GM21825 (cell line): ENCODE data around the gene PRAMEF7.
"Not testable (repeated sequence)": the region's sequence is repeated elsewhere in the genome, so short reads cannot be mapped to it uniquely, and the experiment has no call there.

Experiments
- ATAC-seq: cut with Tn5 transposase; IDR thresholded peaks from one replicate; pipeline ENCODE4 v1.9.1; 2021; ENCODE audit warnings: mild to moderate bottlenecking, moderate library complexity; ENCODE audit not compliant: unreplicated experiment

PRAMEF7 gene

GRCh38 chr1:12916310-12916709 is at the start of gene PRAMEF7:
TSS of gene PRAMEF7 (plus strand) at chr1:12916610. CDS start at chr1:12917693, 1,083 bp downstream.
- ATAC-seq = not testable (repeated sequence)

- not testable (repeated sequence) for ATAC-seq
Observed at GRCh38 chr1:12878453-12878852, 38.0 kb upstream of the PRAMEF7 start.

GRCh38 chr1:12886101-12886500 is 30.3 kb upstream of the PRAMEF7 start, which contains the start of gene PRAMEF4:
TSS of gene PRAMEF4 (minus strand) at chr1:12886201. CDS start at chr1:12883394, 2,807 bp downstream.
- ATAC-seq = not testable (repeated sequence)

- ATAC-seq = not testable (repeated sequence)
Observed at GRCh38 chr1:12898170-12898569, 18.2 kb upstream of the PRAMEF7 start, which contains the start of gene PRAMEF10. TSS of gene PRAMEF10 (minus strand) at chr1:12898270. CDS start at chr1:12895847, 2,423 bp downstream.

GRCh38 chr1:12899186-12899585 is 17.2 kb upstream of the PRAMEF7 start:
- not testable (repeated sequence) for ATAC-seq

GRCh38 chr1:12903793-12904572 is 12.4 kb upstream of the PRAMEF7 start:
- ATAC-seq = not testable (repeated sequence)

- not testable (repeated sequence) for ATAC-seq
Observed at GRCh38 chr1:12921749-12922148, 5.3 kb downstream of the PRAMEF7 start.

GRCh38 chr1:12924368-12924767 is 8.0 kb downstream of the PRAMEF7 start:
- ATAC-seq = not testable (repeated sequence)

GRCh38 chr1:12947480-12947879 is 31.1 kb downstream of the PRAMEF7 start, which contains the start of gene PRAMEF6:
TSS of gene PRAMEF6 (minus strand) at chr1:12947580. CDS start at chr1:12942518, 5,062 bp downstream.
- ATAC-seq = not testable (repeated sequence)
